GM03348 (cell line): ENCODE measurements around the gene SH3PXD2A.

Experiments used
- DNase-seq: peaks from one replicate; pipeline ENCODE4 v3.0.0; 2012; ENCODE audit warnings: low spot score

The SH3PXD2A gene

DNA sequence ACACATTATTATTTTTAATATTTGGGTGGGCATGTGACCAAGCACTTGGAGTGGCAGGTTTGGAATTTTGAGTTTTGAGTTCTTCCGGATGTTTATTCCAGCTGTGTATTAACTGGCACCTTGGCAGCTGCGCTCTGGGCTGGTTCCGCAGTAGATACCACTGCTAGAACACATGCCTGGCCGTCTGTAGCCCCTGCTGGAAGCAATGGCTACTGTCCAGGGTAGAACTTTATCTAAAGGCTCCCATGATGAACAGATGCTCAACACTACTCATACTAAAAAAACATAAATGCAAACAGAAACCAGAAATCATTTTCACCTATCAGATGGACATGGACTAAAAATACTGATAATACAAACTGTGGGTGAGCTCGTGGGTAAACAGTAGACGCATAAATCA, 19.4 kb upstream of the SH3PXD2A start:
- no peak for DNase-seq

GRCh38 chr10:103872137-103872931, 17.0 kb upstream of the SH3PXD2A start:
- DNase-seq = peak; percentile 25

DNA sequence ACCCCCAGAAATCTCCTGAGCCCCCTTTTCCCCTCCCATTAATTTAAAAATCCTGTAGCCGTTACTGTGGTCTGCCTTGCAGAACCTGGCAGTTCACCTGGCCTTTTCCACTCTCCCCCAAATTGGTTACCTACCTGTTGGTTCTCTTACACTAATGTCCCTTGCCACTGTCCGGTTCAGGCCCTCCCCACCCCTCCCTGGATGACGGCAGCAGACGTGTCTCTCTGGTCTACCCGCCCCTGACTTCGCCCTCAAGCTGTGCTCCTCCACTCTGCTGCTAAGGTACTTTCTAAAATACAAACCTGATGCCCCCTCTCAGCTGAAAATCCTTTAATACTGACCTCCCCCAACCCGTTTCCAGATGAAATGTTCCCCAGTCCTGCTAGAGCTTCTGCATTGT, 15.6 kb upstream of the SH3PXD2A start:
- DNase-seq = no peak

- peak; percentile 50 for DNase-seq
Measured at GRCh38 chr10:103870516-103870915, 15.1 kb upstream of the SH3PXD2A start.

DNA sequence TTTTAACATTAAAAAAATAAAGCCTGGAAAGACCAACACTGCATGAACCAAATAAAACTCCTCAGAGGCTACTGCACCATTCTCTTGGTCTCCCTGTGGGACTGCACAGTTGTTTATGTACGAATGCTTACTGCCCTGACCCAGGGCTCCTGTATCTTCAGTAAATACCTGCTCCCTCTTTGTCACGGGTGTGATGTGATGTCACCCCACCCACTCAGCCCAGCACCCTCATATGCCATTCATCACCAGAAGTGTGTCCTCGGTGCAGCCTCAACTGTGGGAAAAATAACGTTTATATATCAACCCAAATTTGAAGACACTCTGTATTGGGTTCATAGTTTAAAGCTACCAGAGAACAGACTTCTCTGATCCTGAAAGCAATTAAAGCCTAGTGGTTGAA, 14.0 kb upstream of the SH3PXD2A start:
- no peak for DNase-seq

GRCh38 chr10:103868200-103868599, 12.8 kb upstream of the SH3PXD2A start:
- DNase-seq = no peak

GRCh38 chr10:103861505-103861904, 6.1 kb upstream of the SH3PXD2A start:
- DNase-seq = peak; percentile 38

DNA sequence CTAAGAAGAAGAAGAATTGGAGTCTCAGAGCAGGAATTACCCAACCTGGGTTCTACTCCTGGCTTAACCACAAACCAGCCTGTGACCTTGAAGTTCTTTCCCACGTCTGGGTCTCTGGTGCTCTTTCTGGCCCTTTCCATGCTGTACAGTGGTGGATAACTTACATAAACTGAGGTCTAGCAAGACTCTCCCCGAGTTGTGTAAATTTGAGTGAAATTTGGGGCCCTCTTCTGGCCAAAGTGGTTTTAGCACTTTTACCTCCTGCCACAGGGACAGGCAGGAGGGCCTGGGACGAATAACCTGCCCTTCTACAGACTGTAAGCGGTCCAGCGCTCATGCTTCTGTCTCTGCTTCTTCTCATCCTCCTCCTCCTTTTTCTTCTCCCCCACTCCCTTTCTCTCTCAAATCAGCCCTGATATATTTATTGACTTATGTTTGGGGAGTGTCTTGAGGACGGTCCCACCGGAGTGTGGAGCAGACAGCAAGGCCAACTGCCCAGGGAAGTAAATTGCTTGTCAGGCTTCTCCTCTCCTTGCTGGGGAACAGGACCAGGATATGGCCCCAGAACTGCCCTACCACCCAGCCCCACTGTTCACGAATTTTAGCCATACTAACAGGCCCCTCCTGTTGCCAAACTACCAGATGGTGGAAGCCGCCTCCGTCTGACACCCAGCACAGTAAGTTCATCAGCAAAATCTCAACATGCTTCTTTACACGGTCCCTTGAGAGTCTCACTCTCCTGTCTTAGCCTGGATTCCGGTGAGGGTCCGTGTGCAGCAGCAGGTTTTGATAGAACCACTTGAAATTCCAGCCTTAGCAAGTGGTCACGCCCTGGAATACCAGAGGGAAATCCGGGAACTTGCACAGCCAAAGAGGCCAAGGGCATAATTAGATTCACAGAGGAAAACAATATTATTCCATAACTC, 4.0 kb upstream of the SH3PXD2A start:
- peak; percentile 75 for DNase-seq

DNA sequence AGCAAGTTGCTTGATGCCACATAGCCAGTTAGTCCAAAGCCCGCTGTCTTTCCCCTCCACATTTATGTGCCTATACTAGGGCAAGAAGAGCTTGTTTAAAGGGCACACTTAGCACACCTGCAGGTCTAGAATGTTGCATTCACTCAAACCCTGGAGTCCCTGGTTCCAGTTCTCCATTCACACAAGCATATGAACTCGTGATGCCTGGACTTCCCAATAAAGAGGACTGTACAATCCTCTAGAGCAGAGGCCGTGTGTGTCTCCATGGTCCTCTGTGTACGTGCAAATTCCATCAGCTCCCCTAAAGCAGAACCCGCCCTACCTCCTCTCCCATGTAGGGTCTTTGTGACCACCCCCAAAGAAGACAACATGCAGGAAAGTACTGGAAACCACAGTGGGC, 3.0 kb upstream of the SH3PXD2A start:
- no peak for DNase-seq

- no peak for DNase-seq
Measured at GRCh38 chr10:103856797-103857170, 1.4 kb upstream of the SH3PXD2A start.

DNA sequence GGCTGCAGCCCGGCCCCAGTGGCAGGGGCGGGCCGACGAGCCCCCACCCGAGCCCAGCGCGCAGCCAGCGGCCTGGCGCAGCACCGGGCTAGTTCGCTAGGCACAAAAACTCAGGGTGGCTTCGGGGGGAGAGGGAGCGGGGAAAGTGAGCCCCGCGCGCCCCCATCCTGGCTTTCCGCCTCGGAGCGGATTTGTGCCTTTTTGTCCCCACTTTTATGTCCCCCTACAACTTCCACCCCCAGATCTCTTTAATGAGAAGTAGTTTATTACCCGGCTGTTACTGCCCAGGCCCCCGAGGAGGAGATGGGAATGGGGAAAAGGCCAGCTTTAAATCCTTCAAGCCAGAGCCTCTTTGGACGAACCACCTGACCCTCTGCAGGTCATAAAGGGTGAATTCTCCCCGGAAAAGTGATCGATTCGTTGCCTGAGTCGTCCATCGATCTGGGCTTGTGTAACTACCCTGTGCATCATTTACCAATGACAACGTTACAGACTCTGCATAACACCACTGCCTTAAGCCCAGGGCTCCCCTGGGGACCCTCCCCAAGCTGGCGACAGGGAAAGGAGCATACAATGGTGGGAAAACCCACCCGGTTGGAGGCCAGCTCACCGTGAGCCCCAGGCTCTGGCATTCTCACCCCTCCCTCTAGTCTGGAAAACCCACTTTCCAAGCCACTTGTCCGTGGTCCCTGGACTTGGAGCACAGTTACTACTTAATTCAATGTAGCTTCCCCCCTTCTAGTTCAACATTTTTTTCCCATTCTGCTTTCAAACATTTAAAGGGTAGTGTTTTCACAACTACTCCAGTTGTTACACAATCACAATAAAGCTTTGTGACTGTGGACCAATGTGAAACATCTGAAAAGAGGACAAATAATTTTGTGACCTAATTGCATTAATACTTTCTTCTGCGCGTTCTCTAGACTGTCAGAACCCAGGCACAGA, 748 bp upstream of the SH3PXD2A start:
- DNase-seq = no peak

GRCh38 chr10:103854686-103855391, 537 bp downstream of the SH3PXD2A start:
- DNase-seq = peak; percentile 72

DNA sequence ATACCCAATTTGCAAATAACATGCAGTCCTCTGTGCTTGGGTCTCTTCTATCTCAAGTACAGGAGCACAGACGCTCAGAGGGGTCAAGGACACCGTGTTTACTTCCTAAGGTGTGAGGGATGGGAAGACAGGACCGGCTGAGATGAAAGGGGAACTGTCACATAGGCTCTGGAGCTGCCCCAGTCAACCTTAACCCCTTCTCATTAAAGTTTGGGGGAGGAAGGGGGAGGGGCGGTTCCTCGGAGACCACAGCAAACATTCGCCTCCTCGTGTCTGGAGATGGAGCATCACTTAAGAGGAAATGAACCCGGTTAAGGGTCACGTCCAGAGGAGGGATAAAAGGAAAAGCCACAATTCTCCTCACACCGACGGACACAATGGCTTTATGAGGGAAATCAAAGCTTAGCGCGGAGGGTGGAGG, 1.1 kb downstream of the SH3PXD2A start:
- peak; percentile 20 for DNase-seq

GRCh38 chr10:103853428-103854264, 1.7 kb downstream of the SH3PXD2A start:
- no peak for DNase-seq

DNA sequence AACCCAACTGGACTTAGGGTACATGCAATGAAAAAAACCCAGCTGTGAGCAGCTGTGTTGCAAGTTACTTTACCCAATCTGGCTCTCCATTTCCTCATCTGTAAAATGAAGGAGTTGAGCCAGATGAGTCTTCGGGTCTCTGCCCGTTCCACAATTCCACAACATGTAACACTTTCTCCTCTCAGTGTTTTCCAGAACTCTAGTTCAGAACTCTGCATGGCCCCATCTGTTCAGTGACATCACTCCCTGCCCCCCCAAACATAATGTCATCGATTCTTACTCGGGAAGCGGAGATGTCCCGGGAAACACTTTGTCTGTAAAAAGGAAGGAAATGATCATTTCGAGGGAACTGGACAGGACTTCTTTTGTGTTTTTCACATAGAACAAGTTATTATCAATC, 2.5 kb downstream of the SH3PXD2A start:
- peak; percentile 41 for DNase-seq

- peak; percentile 75 for DNase-seq
Measured at GRCh38 chr10:103852189-103852711, 3.1 kb downstream of the SH3PXD2A start.

- DNase-seq = no peak
Measured at GRCh38 chr10:103851261-103851660, 4.1 kb downstream of the SH3PXD2A start.

- peak; percentile 25 for DNase-seq
Measured at GRCh38 chr10:103850572-103850895, 4.8 kb downstream of the SH3PXD2A start.

GRCh38 chr10:103849880-103850571, 5.3 kb downstream of the SH3PXD2A start:
- DNase-seq = peak; percentile 82
